ENCODE measurements around the gene CAP2.

DNA sequence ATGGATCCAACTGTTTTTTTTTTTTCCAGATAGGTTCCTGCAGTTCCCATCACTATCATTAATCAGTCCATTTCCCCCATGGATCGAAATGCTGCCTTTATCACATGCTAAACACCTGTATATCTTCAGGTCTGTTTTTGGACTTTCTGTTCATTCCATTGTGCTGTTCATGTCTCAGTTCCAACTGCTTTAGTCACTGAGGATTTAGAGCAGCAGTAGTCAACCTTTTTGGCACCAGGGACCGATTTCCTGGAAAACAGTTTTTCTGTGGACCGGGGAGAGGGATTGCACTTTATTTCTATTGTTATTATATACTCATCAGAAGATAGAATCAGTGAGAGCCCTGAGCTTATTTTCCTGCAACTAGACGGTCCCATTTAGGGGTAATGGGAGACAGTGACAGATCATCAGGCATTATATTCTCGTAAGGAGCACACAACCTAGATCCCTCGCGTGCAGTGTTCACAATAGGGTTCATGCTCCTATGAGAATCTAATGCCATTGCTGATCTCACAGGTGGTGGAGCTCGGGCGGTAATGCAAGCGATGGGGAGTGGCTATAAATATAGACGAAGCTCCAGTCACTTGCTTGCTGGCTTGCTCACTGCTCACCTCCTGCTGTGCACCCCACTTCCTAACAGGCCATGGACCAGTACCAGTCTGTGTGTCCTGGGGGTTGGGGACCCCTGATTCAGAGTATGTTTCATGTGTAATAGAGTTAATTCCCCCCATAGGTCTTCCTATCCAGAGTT, 46.0 kb downstream of the CAP2 start:
- TF ChIP-seq, protein P1, sequence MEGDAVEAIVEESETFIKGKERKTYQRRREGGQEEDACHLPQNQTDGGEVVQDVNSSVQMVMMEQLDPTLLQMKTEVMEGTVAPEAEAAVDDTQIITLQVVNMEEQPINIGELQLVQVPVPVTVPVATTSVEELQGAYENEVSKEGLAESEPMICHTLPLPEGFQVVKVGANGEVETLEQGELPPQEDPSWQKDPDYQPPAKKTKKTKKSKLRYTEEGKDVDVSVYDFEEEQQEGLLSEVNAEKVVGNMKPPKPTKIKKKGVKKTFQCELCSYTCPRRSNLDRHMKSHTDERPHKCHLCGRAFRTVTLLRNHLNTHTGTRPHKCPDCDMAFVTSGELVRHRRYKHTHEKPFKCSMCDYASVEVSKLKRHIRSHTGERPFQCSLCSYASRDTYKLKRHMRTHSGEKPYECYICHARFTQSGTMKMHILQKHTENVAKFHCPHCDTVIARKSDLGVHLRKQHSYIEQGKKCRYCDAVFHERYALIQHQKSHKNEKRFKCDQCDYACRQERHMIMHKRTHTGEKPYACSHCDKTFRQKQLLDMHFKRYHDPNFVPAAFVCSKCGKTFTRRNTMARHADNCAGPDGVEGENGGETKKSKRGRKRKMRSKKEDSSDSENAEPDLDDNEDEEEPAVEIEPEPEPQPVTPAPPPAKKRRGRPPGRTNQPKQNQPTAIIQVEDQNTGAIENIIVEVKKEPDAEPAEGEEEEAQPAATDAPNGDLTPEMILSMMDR (conservative IDR thresholded peaks at IDR 0.05): no peak
- TF ChIP-seq ZFX (IDR thresholded peaks at IDR 0.05): no peak
